Measurements from ENCODE around the gene TESK2.
A peak's percentile ranks its signal among the peaks of the same experiment; 100 is the strongest.

Gene TESK2

DNA sequence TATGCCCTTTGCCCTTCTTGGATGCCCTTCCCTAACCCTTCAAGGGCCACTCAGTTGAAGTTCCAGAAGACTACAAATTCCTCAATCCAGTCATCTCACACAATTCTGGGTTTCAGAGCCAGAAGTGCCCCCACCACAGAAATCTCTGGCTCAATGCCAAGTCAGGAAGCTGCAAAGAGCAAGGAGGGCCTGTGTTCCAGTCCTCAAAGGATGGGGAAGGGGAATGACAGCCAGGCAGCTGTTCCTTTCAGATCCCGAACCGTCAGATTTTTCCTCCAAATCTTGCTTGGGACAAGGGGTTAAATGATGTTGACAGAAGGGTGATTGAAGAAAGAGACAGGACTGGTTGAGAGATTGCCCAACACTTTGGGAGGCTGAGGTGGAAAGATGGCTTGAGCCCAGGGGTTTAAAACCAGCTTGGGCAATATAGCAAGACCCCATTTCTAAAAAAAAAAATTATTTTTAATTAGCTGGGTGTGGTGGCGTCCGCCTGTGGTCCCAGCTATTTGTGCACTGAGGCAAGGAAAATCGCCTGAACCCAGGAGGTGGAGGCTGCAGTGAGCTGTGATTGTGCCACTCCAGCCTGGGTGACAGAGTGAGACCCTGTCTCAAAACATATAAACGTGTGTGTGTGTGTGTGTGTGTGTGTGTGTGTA lies 165.0 kb downstream of the TESK2 start:
- no peak for DNase-seq (ENCODE audit: low read depth)
- no peak for TF ChIP-seq CTCF (conservative IDR thresholded peaks at IDR 0.05; ENCODE audit: low read length)
- H3K4me3 ChIP-seq (ENCODE audit: low read length) = peak overlapping the region; percentile 65

GRCh38 chr1:45322486-45323040 lies 168.4 kb downstream of the TESK2 start:
- no peak for TF ChIP-seq CTCF (conservative IDR thresholded peaks at IDR 0.05; ENCODE audit: low read length)
- DNase-seq (ENCODE audit: low read depth) = no peak
- no peak overlapping the region for H3K4me3 ChIP-seq (ENCODE audit: low read length)

GRCh38 chr1:45321444-45321843 lies 169.5 kb downstream of the TESK2 start:
- no peak for DNase-seq (ENCODE audit: low read depth)

DNA sequence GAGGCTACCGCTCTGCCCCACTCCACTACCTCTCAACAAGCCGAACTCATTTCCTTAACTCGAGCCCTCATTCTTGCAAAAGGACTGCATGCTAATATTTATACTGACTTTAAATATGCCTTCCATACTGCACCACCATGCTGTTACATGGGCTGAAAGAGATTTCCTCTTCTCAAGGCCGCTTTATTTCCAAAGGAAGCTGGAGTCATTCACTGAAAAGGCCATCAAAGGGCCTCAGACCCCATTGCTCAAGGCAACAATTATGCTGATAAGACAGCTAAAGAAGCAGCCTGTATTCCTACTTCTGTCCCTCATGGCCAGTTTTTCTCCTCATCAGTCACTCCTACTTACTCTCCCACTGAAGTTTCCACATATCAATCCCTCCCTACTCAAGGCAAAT lies 171.2 kb downstream of the TESK2 start:
- no peak for DNase-seq (ENCODE audit: low read depth)
- no peak for TF ChIP-seq CTCF (conservative IDR thresholded peaks at IDR 0.05; ENCODE audit: low read length)
- no peak overlapping the region for H3K4me3 ChIP-seq (ENCODE audit: low read length)

More at GRCh38 chr1:45321444-45321843, 169.5 kb downstream of the TESK2 start:
- no peak overlapping the region for H3K4me3 ChIP-seq (ENCODE audit: low read length)
- TF ChIP-seq CTCF (conservative IDR thresholded peaks at IDR 0.05; ENCODE audit: low read length) = no peak

DNA sequence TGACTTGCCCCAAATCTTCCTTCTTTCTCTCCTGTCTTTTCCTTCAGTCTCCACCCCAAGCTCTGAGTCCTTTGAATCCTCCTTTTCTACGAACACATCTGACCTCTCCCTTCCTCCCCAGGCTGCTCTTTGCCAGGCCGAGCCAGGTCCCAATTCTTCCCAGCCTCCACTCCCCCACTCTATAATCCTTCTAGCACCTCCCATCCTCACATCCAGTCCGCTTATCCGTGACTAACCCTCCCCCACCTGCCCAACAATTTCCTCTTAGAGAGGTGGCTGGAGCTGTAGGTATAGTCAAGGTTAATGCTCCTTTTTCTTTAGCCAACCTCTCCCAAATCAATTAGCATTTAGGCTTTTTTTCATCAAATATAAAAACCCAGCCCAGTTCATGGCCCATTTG lies 173.8 kb downstream of the TESK2 start:
- no peak for DNase-seq (ENCODE audit: low read depth)
- no peak overlapping the region for H3K4me3 ChIP-seq (ENCODE audit: low read length)
- TF ChIP-seq CTCF (conservative IDR thresholded peaks at IDR 0.05; ENCODE audit: low read length) = no peak

DNA sequence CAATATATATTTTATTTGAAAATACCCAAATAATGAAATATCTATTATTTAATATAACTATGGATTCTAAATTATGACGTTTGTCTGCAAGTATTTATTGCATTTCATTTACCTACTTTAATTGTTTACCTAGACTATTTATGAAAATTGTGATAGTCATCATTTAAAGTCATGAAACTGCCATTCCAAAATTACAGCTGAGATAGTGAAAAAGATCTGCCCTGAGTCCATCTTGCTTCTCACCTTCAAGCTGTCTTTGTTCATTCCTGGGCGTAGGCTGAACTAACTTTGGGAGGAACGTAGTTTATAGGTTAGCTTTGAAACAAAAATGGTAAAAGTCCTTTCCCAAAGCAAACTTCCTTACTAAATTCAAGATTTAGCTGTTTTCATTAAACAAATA lies 176.7 kb downstream of the TESK2 start:
- no peak for TF ChIP-seq CTCF (conservative IDR thresholded peaks at IDR 0.05; ENCODE audit: low read length)
- no peak overlapping the region for H3K4me3 ChIP-seq (ENCODE audit: low read length)
- no peak for DNase-seq (ENCODE audit: low read depth)

DNA sequence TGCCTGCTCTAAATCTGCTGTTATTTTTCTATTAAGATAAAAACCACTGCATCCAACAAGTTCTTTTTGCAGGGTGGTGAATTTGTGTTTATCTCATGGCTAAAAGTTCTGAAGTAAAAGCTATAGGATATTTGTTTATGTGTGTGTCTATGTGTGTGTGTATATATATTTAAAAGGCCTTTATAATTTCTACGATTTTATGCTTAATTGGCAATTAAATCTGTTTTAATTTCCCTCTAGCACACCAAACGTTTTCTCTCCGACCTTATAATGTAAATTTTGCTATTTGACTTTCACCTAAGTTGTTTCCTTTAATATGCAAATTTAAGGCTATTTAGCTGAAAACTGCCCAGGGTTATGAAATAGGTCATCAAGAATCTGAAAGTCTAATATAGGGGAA lies 184.1 kb downstream of the TESK2 start:
- TF ChIP-seq CTCF (conservative IDR thresholded peaks at IDR 0.05; ENCODE audit: low read length) = no peak
- no peak for DNase-seq (ENCODE audit: low read depth)
- H3K4me3 ChIP-seq (ENCODE audit: low read length) = no peak overlapping the region

All from AG10803 (cell line).